C4-2B (cell line): ENCODE results near the gene FOXA1.

Experiments used
- CTCF ChIP-seq: fragments of 450-650 bp; conservative IDR thresholded peaks from 2 replicates; pipeline ENCODE4 v1.5.1; 2017; ENCODE audit warnings: mild to moderate bottlenecking
- ZFX ChIP-seq: fragments of 450-650 bp; IDR thresholded peaks from 2 replicates; pipeline ENCODE4 v1.6.1; 2017

GRCh38 chr14:37625597-37626595 lies 30.8 kb upstream of the FOXA1 start:
- TF ChIP-seq CTCF (no peak), ZFX (no peak)
